IMR-90 (cell line): ENCODE results near the gene MMP21. TPM values are rescaled to one million over a fixed set of nuclear protein-coding genes. Genes with fewer than 3 reads are reported as not detected.

Experiments used
- ATAC-seq: fragments of 200-7000 bp; cut with Tn5 transposase; 2 replicates; pipeline ENCODE4 v1.9.1; 2020; ENCODE audit warnings: low read depth, mild to moderate bottlenecking, moderate library complexity
- BruUV-seq: library from RNA; stranded (reverse); fragments of 400-500 nt; replicated peaks from 2 replicates; lab custom pipeline; 2021; lab: Mats Ljungman, UMichigan
- CTCF ChIA-PET: fragments of 300-600 bp; formaldehyde crosslinking; extraction: SDS; loops from one replicate; lab custom pipeline; 2021; ENCODE audit warnings: antibody characterized with exemption; lab: Yijun Ruan, JAX
- POLR2A ChIA-PET: fragments of 300-600 bp; sonication (Branson Sonifier 250); formaldehyde crosslinking; loops from one replicate; lab custom pipeline; 2022; ENCODE audit warnings: antibody characterized with exemption; ENCODE audit not compliant: unreplicated experiment; lab: Charles Lee
- DNase-seq: peaks from one replicate; pipeline ENCODE4 v3.0.0; 2013
- H2AFZ ChIP-seq: replicated peaks from 2 replicates; pipeline ENCODE3; 2013; ENCODE audit warnings: low read length, mild to moderate bottlenecking; ENCODE audit not compliant: poor library complexity
- H2AK5ac ChIP-seq: 2 replicates; pipeline ENCODE4 v1.6.1; 2013; ENCODE audit warnings: low read depth, low read length, inconsistent platforms
- H2AK9ac ChIP-seq: replicated peaks from 2 replicates; pipeline ENCODE3; 2013; ENCODE audit warnings: mild to moderate bottlenecking, low read depth, low read length, moderate library complexity; ENCODE audit not compliant: poor library complexity
- H2BK120ac ChIP-seq: 2 replicates; pipeline ENCODE4 v1.6.1; 2013; ENCODE audit warnings: low read depth, low read length, inconsistent platforms
- H2BK15ac ChIP-seq: 3 replicates; pipeline ENCODE4 v1.6.1; 2013; ENCODE audit warnings: low read depth, low read length, inconsistent platforms
- H2BK20ac ChIP-seq: 2 replicates; pipeline ENCODE4 v1.6.1; 2013; ENCODE audit warnings: low read depth, mild to moderate bottlenecking, inconsistent platforms, low read length, moderate library complexity
- H2BK5ac ChIP-seq: 2 replicates; pipeline ENCODE4 v1.6.1; 2013; ENCODE audit warnings: mild to moderate bottlenecking, low read depth, low read length, inconsistent platforms; ENCODE audit not compliant: poor library complexity, severe bottlenecking
- H3K14ac ChIP-seq: replicated peaks from 2 replicates; pipeline ENCODE4 v1.6.1; 2013; ENCODE audit warnings: low read depth, low read length, inconsistent platforms
- H3K18ac ChIP-seq: 2 replicates; pipeline ENCODE4 v1.6.1; 2013; ENCODE audit warnings: low read depth, low read length, control low read depth
- H3K23ac ChIP-seq: 2 replicates; pipeline ENCODE4 v1.6.1; 2013; ENCODE audit warnings: low read depth, low read length, inconsistent platforms
- H3K27ac ChIP-seq: 2 replicates; pipeline ENCODE4 v1.5.1; 2013; ENCODE audit warnings: mild to moderate bottlenecking, control low read depth, low read length; ENCODE audit not compliant: insufficient read depth
- H3K27me3 ChIP-seq: 2 replicates; pipeline ENCODE4 v1.6.1; 2013; ENCODE audit warnings: low read length; ENCODE audit not compliant: control insufficient read depth, insufficient read depth
- H3K36me3 ChIP-seq: 2 replicates; pipeline ENCODE4 v1.6.1; 2013; ENCODE audit warnings: low read length, mixed read lengths; ENCODE audit not compliant: control insufficient read depth, insufficient read depth
- H3K4ac ChIP-seq: 2 replicates; pipeline ENCODE4 v1.6.1; 2013; ENCODE audit warnings: low read depth, low read length, inconsistent platforms
- H3K4me1 ChIP-seq: 2 replicates; pipeline ENCODE4 v1.6.1; 2013; ENCODE audit warnings: low read length, mixed read lengths; ENCODE audit not compliant: control insufficient read depth, insufficient read depth
- H3K4me2 ChIP-seq: 2 replicates; pipeline ENCODE4 v1.6.1; 2013; ENCODE audit warnings: low read depth, mild to moderate bottlenecking, control low read depth, low read length, moderate library complexity
- H3K4me3 ChIP-seq: 2 replicates; pipeline ENCODE4 v1.5.1; 2013; ENCODE audit warnings: low read depth, mild to moderate bottlenecking, control low read depth, low read length, moderate library complexity; ENCODE audit not compliant: insufficient read depth
- H3K56ac ChIP-seq: 2 replicates; pipeline ENCODE4 v1.6.1; 2013; ENCODE audit warnings: low read length, inconsistent platforms; ENCODE audit not compliant: insufficient read depth; ENCODE audit errors: extremely low read depth
- H3K79me1 ChIP-seq, 2 experiments: 2 replicates each; pipeline ENCODE4 v1.6.1; 2013; ENCODE audit warnings: low read length in 2 of 2, inconsistent platforms in 1 of 2, low read depth in 1 of 2
- H3K9ac ChIP-seq: 2 replicates; pipeline ENCODE4 v1.6.1; 2013; ENCODE audit warnings: low read depth, low read length, control low read depth
- H3K9me1 ChIP-seq: 2 replicates; pipeline ENCODE4 v1.6.1; 2013; ENCODE audit warnings: low read length, inconsistent platforms; ENCODE audit not compliant: insufficient read depth
- H3K9me3 ChIP-seq: 2 replicates; pipeline ENCODE4 v1.6.1; 2013; ENCODE audit warnings: low read length; ENCODE audit not compliant: control insufficient read depth, insufficient read depth
- H4K20me1 ChIP-seq: 2 replicates; pipeline ENCODE4 v1.6.1; 2013; ENCODE audit warnings: low read length, inconsistent platforms; ENCODE audit not compliant: insufficient read depth
- H4K5ac ChIP-seq: 2 replicates; pipeline ENCODE4 v1.6.1; 2013; ENCODE audit warnings: mild to moderate bottlenecking, low read depth, low read length, control low read depth
- H4K8ac ChIP-seq, 2 experiments: 2 replicates each; pipeline ENCODE4 v1.6.1; 2013; ENCODE audit warnings: low read depth in 2 of 2, low read length in 2 of 2, control low read depth in 1 of 2, inconsistent platforms in 1 of 2
- H4K91ac ChIP-seq: 2 replicates; pipeline ENCODE4 v1.6.1; 2013; ENCODE audit warnings: low read depth, low read length, inconsistent platforms; ENCODE audit not compliant: insufficient read depth
- CEBPB ChIP-seq: IDR thresholded peaks from 2 replicates; pipeline ENCODE4 v1.6.1; 2012; ENCODE audit warnings: low read depth, low read length, improper control_type of control experiment
- CHD1 ChIP-seq: IDR thresholded peaks from 2 replicates; pipeline ENCODE4 v1.6.1; 2012; ENCODE audit warnings: low read depth, low read length, improper control_type of control experiment
- CTCF ChIP-seq: conservative IDR thresholded peaks from 2 replicates; pipeline ENCODE4 v1.5.1; 2012; ENCODE audit warnings: mild to moderate bottlenecking, low read depth, low read length, improper control_type of control experiment
- FOS ChIP-seq: fragments of 150-350 bp; IDR thresholded peaks from 2 replicates; pipeline ENCODE4 v1.6.1; 2016; ENCODE audit warnings: low read depth, low read length
- MXI1 ChIP-seq: IDR thresholded peaks from 2 replicates; pipeline ENCODE4 v1.6.1; 2012; ENCODE audit warnings: low read depth, mild to moderate bottlenecking, low read length, moderate library complexity, borderline replicate concordance
- NFE2L2 ChIP-seq: fragments of 150-350 bp; IDR thresholded peaks from 2 replicates; pipeline ENCODE4 v1.6.1; 2016; ENCODE audit warnings: low read depth, mild to moderate bottlenecking, low read length
- POLR2A ChIP-seq: IDR thresholded peaks from 2 replicates; pipeline ENCODE4 v1.6.1; 2012; ENCODE audit warnings: mild to moderate bottlenecking, low read depth, low read length
- SMC3 ChIP-seq: fragments of 150-350 bp; IDR thresholded peaks from 2 replicates; pipeline ENCODE4 v1.6.1; 2016; ENCODE audit warnings: low read depth, mild to moderate bottlenecking, antibody characterized with exemption, low read length, moderate library complexity
- WGBS, 2 experiments: methylation state at CpG; one replicate each; pipeline versions ENCODE4 v1.1.5 to v1.1.7; 2013; ENCODE audit warnings: missing lambda C conversion rate in 2 of 2; ENCODE audit not compliant: insufficient read length in 1 of 2; ENCODE audit errors: extremely low coverage in 2 of 2; 5-methylcytosine and 5-hydroxymethylcytosine counted together
- dilution Hi-C: fragments of 300-500 bp; cut with HindIII; formaldehyde crosslinking; loops from one replicate; pipeline ENCODE4 v1.14.3; 2018; ENCODE audit warnings: low sequenced_read_pairs; ENCODE audit not compliant: unreplicated experiment
- in situ Hi-C: fragments of 300-500 bp; cut with MboI; formaldehyde crosslinking; loops from 3 replicates; pipeline ENCODE4 v1.14.3; 2019; ENCODE audit warnings: low sequenced_read_pairs, inconsistent platforms, mixed read lengths
- intact Hi-C: fragments of 100-400 bp; cut with micrococcal nuclease; formaldehyde crosslinking; loops from 2 replicates; pipeline ENCODE4 v1.10.0; 2022
- polyA plus RNA-seq, 3 experiments: library from polyadenylated mRNA; depleted of rRNA; stranded (reverse); fragments of >200 nt; gene quantifications; 2 replicates each; pipeline ENCODE4 v1.2.3, GENCODE V29; 2012; ENCODE audit warnings: low replicate concordance in 1 of 3
- total RNA-seq: library from RNA; depleted of rRNA; stranded (reverse); fragments of >200 nt; gene quantifications from 2 replicates; pipeline ENCODE4 v1.2.3, GENCODE V29; 2012

The MMP21 gene
- total and polyA plus RNA-seq, 2 of the 4 experiments (the other 2 are of a cell fraction), result not detected

- Histone ChIP-seq H4K5ac (no peak overlapping the region), H3K23ac (no peak overlapping the region), H3K36me3 (no peaks in the 10 kb centered on the region), H3K4me1 (no peaks in the 10 kb centered on the region), H3K79me1 (no peaks in the 10 kb centered on the region), H3K18ac (no peak overlapping the region), H3K27ac (no peak overlapping the region), H2AK9ac (no peak overlapping the region), H3K9me1 (no peaks in the 10 kb centered on the region), H3K27me3 (peaks cover 3% of the 10 kb centered on the region; the same call in 1 of the 2 replicates), H2BK5ac (no peak overlapping the region), H4K20me1 (no peaks in the 10 kb centered on the region), H4K91ac (no peak overlapping the region), H3K14ac (no peak overlapping the region), H3K9me3 (no peaks in the 10 kb centered on the region), H3K4me2 (no peak overlapping the region), H2AK5ac (no peak overlapping the region), H2AFZ (no peak overlapping the region), H2BK20ac (no peak overlapping the region), H3K4ac (no peak overlapping the region), H3K56ac (no peak overlapping the region), H2BK120ac (no peak overlapping the region), H4K8ac (no peak overlapping the region), H3K4me3 (no peak overlapping the region), H3K9ac (no peak overlapping the region), H2BK15ac (no peak overlapping the region)
- POLR2A ChIA-PET, result no interaction called here
- no TSS peak for BruUV-seq
- CTCF ChIA-PET, result no interaction called here
- in situ Hi-C loops, result no loop called here
- no peak for DNase-seq
- ATAC-seq, result no peak
- TF ChIP-seq NFE2L2 (no peak), CHD1 (no peak), MXI1 (no peak), SMC3 (no peak), CEBPB (no peak), FOS (no peak), CTCF (no peak), POLR2A (no peak)
- dilution Hi-C loops, result no loop called here
- intact Hi-C loops, result no loop called here
- WGBS, 2 experiments, result 60% methylated on average over 1 of the region's 9 CpGs; no CpG with 5 or more reads in 1 of the 2 experiments
These were observed 2.2 kb upstream of the MMP21 start for GRCh38 chr10:125777806-125778205.
